IPS-15b (cell line): ENCODE measurements around the gene UQCC2.

Experiments used
- H3K27me3 ChIP-seq: one replicate; pipeline ENCODE4 v1.6.1; 2013; ENCODE audit warnings: low read length; ENCODE audit not compliant: control insufficient read depth, insufficient read depth
- H3K36me3 ChIP-seq: one replicate; pipeline ENCODE4 v1.6.1; 2013; ENCODE audit warnings: low read length; ENCODE audit not compliant: control insufficient read depth, insufficient read depth
- H3K4me1 ChIP-seq: one replicate; pipeline ENCODE4 v1.6.1; 2013; ENCODE audit warnings: mild to moderate bottlenecking, low read length; ENCODE audit not compliant: control insufficient read depth, insufficient read depth
- H3K4me3 ChIP-seq: one replicate; pipeline ENCODE4 v1.5.1; 2013; ENCODE audit warnings: low read depth, low read length
- H3K9ac ChIP-seq: one replicate; pipeline ENCODE4 v1.6.1; 2013; ENCODE audit warnings: low read depth, mild to moderate bottlenecking, low read length
- H3K9me3 ChIP-seq: one replicate; pipeline ENCODE4 v1.6.1; 2013; ENCODE audit warnings: mild to moderate bottlenecking, low read length; ENCODE audit not compliant: control insufficient read depth, insufficient read depth

UQCC2 gene

DNA sequence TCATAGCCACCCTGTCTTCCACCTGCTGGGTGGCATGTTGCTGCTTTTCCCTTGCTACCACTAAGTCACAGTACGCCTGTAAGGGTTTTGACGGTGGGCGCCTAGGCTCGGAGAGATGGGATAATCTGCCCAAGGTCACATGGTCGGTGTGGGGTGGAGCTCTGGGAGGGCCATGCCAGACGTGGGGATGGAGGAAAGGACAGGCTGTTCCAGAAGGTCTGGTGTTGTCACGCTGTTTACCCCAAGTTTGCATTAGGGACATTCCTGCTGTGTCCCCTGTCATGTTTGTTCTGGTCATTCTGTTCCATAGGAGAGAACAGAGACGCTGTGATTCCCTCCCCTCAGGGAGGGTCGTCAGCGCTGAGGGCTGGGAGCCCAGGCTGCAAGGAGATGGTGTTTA lies 19.1 kb upstream of the UQCC2 start:
- Histone ChIP-seq H3K9ac (peak overlapping the region; percentile 24), H3K4me1 (no peaks in the 10 kb centered on the region), H3K36me3 (peaks cover 2% of the 10 kb centered on the region), H3K9me3 (no peaks in the 10 kb centered on the region), H3K4me3 (no peak overlapping the region), H3K27me3 (no peaks in the 10 kb centered on the region)

GRCh38 chr6:33729059-33729458 lies 17.6 kb upstream of the UQCC2 start:
- peaks cover 2% of the 10 kb centered on the region for H3K36me3 ChIP-seq
- no peak overlapping the region for H3K4me3 ChIP-seq
- H3K27me3 ChIP-seq, result no peaks in the 10 kb centered on the region
- no peaks in the 10 kb centered on the region for H3K9me3 ChIP-seq
- H3K9ac ChIP-seq, result no peak overlapping the region
- H3K4me1 ChIP-seq, result no peaks in the 10 kb centered on the region

DNA sequence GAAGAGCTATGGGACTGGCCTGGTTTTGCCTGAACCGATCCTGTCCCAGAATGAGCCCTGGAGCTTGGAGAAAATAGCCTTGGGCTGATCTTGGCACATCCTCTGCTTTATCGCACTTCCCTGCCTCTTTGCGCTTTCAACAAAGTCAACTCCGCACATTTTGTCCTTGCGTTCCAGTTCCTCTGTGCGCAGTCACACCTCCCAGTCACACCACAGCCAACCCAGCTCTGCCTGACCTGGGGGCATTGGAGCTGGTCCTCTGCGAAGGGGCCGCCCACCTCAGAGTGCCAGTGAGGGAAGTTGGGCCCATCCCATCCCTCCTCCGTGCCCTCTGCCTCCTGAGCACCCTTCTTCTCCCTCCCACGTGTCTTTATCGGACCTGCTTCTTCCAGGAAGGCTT lies 16.9 kb upstream of the UQCC2 start:
- H3K9ac ChIP-seq, result no peak overlapping the region
- H3K4me1 ChIP-seq, result no peaks in the 10 kb centered on the region
- peaks cover 2% of the 10 kb centered on the region for H3K36me3 ChIP-seq
- H3K4me3 ChIP-seq, result no peak overlapping the region
- no peaks in the 10 kb centered on the region for H3K27me3 ChIP-seq
- H3K9me3 ChIP-seq, result no peaks in the 10 kb centered on the region

- Histone ChIP-seq H3K4me1 (no peaks in the 10 kb centered on the region), H3K9me3 (no peaks in the 10 kb centered on the region), H3K36me3 (peaks cover 2% of the 10 kb centered on the region), H3K4me3 (no peak overlapping the region), H3K9ac (no peak overlapping the region), H3K27me3 (no peaks in the 10 kb centered on the region)
Observed at GRCh38 chr6:33727932-33728331, 16.4 kb upstream of the UQCC2 start.

GRCh38 chr6:33727126-33727525 lies 15.6 kb upstream of the UQCC2 start:
- Histone ChIP-seq H3K9ac (no peak overlapping the region), H3K27me3 (no peaks in the 10 kb centered on the region)

DNA sequence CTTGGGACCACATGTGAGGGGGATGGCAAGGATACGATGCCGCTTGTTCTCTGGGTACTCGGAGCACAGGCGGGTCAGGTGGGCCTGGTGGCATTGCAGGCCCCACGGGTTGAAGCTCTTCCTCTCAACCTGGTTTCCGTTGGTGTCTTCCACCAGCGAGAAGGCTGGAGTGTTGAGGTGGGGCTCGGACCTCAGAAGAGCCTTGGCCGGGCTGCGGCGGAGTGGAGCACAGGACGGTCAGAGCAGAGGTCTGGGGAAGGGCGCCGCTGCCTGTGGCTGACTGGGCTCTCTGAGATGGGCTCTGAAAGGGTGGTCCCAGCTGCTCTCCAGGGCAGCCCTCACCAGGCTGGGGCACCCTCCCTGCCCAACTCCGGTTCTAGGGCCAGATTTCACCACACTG lies 15.2 kb upstream of the UQCC2 start:
- H3K4me3 ChIP-seq, result no peak overlapping the region
- H3K27me3 ChIP-seq, result no peaks in the 10 kb centered on the region

More at GRCh38 chr6:33727126-33727525, 15.6 kb upstream of the UQCC2 start:
- no peak overlapping the region for H3K4me3 ChIP-seq
- H3K36me3 ChIP-seq, result peaks cover 2% of the 10 kb centered on the region
- no peaks in the 10 kb centered on the region for H3K9me3 ChIP-seq
- no peaks in the 10 kb centered on the region for H3K4me1 ChIP-seq

GRCh38 chr6:33725891-33726673 lies 14.6 kb upstream of the UQCC2 start:
- peaks cover 2% of the 10 kb centered on the region for H3K36me3 ChIP-seq
- no peaks in the 10 kb centered on the region for H3K27me3 ChIP-seq
- H3K4me3 ChIP-seq, result no peak overlapping the region
- H3K9me3 ChIP-seq, result no peaks in the 10 kb centered on the region
- no peaks in the 10 kb centered on the region for H3K4me1 ChIP-seq
- H3K9ac ChIP-seq, result no peak overlapping the region

More for the DNA sequence above, 15.2 kb upstream of the UQCC2 start:
- Histone ChIP-seq H3K4me1 (no peaks in the 10 kb centered on the region), H3K36me3 (peaks cover 2% of the 10 kb centered on the region), H3K9ac (no peak overlapping the region), H3K9me3 (no peaks in the 10 kb centered on the region)

DNA sequence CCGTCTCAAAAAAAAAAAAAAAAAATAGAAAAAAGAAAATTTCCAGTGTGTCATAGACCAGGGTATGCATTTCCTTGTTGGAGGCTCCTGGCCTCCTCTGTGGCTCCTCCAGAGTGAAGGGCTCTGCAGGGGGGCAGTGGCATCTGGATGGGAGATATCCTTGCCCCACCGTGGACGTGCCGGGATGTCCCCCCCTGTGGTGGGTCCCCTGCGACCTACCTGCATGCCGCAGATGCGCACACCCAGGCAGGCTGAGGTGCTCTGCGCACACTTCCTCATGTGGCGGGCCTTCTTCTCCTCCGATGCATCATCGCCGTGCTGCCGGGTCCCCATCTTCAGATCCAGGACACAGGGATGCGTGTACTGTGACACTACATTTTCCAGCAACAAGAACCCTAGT lies 13.7 kb upstream of the UQCC2 start:
- H3K27me3 ChIP-seq, result no peaks in the 10 kb centered on the region
- H3K36me3 ChIP-seq, result peaks cover 2% of the 10 kb centered on the region
- H3K9ac ChIP-seq, result no peak overlapping the region
- no peaks in the 10 kb centered on the region for H3K9me3 ChIP-seq
- no peaks in the 10 kb centered on the region for H3K4me1 ChIP-seq
- no peak overlapping the region for H3K4me3 ChIP-seq

- Histone ChIP-seq H3K4me1 (no peaks in the 10 kb centered on the region), H3K4me3 (no peak overlapping the region), H3K9ac (no peak overlapping the region), H3K27me3 (no peaks in the 10 kb centered on the region), H3K9me3 (no peaks in the 10 kb centered on the region), H3K36me3 (peaks cover 2% of the 10 kb centered on the region)
Observed at GRCh38 chr6:33724102-33725023, 12.9 kb upstream of the UQCC2 start.

GRCh38 chr6:33723371-33724085 lies 12.0 kb upstream of the UQCC2 start:
- peaks cover 2% of the 10 kb centered on the region for H3K36me3 ChIP-seq
- no peaks in the 10 kb centered on the region for H3K4me1 ChIP-seq
- no peak overlapping the region for H3K4me3 ChIP-seq
- no peak overlapping the region for H3K9ac ChIP-seq
- H3K27me3 ChIP-seq, result no peaks in the 10 kb centered on the region
- H3K9me3 ChIP-seq, result no peaks in the 10 kb centered on the region

- H3K27me3 ChIP-seq, result no peaks in the 10 kb centered on the region
- no peaks in the 10 kb centered on the region for H3K4me1 ChIP-seq
- H3K9me3 ChIP-seq, result no peaks in the 10 kb centered on the region
- peaks cover 2% of the 10 kb centered on the region for H3K36me3 ChIP-seq
- no peak overlapping the region for H3K4me3 ChIP-seq
- no peak overlapping the region for H3K9ac ChIP-seq
Observed at GRCh38 chr6:33722103-33722623, 10.7 kb upstream of the UQCC2 start.
